Measurements from ENCODE around the gene NTRK2. TPM values are rescaled to one million over a fixed set of nuclear protein-coding genes. Genes with fewer than 3 reads are reported as not detected.

The NTRK2 gene
- total and polyA plus RNA-seq, 4 donors, result 0.26 to 1.4 (median 0.56) TPM

GRCh38 chr9:84642553-84643141, 26.9 kb upstream of the NTRK2 start:
- H3K36me3 ChIP-seq (ENCODE audit: control insufficient read depth in 4 of 4, insufficient read depth in 3 of 4, low read depth in 1 of 4, low read length in 3 of 4), result no peaks in the 10 kb centered on the region
- 82% methylated on average over 4 of the region's 4 CpGs for WGBS
- peaks cover 2 to 4% (median 4%) of the 10 kb centered on the region in 4 donors for H3K9me3 ChIP-seq (ENCODE audit: control insufficient read depth in 4 of 4, low read length in 3 of 4)
- no peak overlapping the region for H3K4me3 ChIP-seq (ENCODE audit: low read depth in 1 of 3, low read length in 3 of 3)
- DNase-seq (ENCODE audit: low spot score), result no peak
- no peaks in the 10 kb centered on the region for H3K4me1 ChIP-seq (ENCODE audit: control insufficient read depth in 4 of 4, insufficient read depth in 4 of 4, low read length in 3 of 4)
- no peaks in the 10 kb centered on the region for H3K27me3 ChIP-seq (ENCODE audit: control insufficient read depth in 4 of 4, insufficient read depth in 4 of 4, low read length in 3 of 4)
- H3K27ac ChIP-seq (ENCODE audit: low read depth in 1 of 2, low read length in 2 of 2), result no peak overlapping the region
- no peak overlapping the region for H3K9ac ChIP-seq (ENCODE audit: low read depth in 1 of 2, low read length in 2 of 2)
- TF ChIP-seq GABPA (IDR thresholded peaks at IDR 0.05 in 1 of 2, conservative IDR thresholded peaks at IDR 0.05 in 1 of 2), result no peak
- no peak for TF ChIP-seq EGR1 (IDR thresholded peaks at IDR 0.05; ENCODE audit: low read depth in 2 of 2)
- no peak for TF ChIP-seq CTCF (IDR thresholded peaks at IDR 0.05; ENCODE audit: low read depth, low read length, missing input control)
- TF ChIP-seq TAF1 (conservative IDR thresholded peaks at IDR 0.05), result no peak
- TF ChIP-seq, protein P1, sequence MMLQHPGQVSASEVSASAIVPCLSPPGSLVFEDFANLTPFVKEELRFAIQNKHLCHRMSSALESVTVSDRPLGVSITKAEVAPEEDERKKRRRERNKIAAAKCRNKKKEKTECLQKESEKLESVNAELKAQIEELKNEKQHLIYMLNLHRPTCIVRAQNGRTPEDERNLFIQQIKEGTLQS (IDR thresholded peaks at IDR 0.05), result no peak
- no peak for TF ChIP-seq MAX (IDR thresholded peaks at IDR 0.05)
- no peak for TF ChIP-seq YY1 (IDR thresholded peaks at IDR 0.05)
- no peak for TF ChIP-seq JUND (IDR thresholded peaks at IDR 0.05)

DNA sequence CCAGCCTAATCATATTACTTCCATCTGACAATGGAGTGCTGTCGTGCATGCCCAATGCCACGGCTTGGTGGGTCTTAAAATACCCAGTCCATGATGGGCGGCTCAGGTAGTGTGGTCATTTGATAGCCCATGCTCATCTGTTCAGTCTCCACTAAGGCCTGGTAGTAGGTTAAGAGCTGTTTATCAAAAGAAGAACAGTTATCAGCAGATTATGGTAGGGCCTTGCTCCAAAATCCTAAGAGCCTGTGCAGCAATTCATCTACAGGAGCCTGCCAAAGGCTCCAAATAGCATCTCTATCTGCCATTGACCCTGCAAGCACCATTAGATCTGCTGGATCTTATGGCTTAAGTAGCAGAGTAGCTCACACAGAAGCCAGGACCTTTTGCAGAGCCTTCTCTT, 21.8 kb upstream of the NTRK2 start:
- no peaks in the 10 kb centered on the region for H3K27me3 ChIP-seq (ENCODE audit: control insufficient read depth in 4 of 4, insufficient read depth in 4 of 4, low read length in 3 of 4)
- H3K4me1 ChIP-seq (ENCODE audit: control insufficient read depth in 4 of 4, insufficient read depth in 4 of 4, low read length in 3 of 4), result no peaks in the 10 kb centered on the region
- WGBS, result 64% methylated on average over 3 of the region's 3 CpGs
- no peaks in the 10 kb centered on the region for H3K9me3 ChIP-seq (ENCODE audit: control insufficient read depth in 4 of 4, low read length in 3 of 4)
- no peak overlapping the region for H3K4me3 ChIP-seq (ENCODE audit: low read depth in 1 of 3, low read length in 3 of 3)
- no peak overlapping the region for H3K9ac ChIP-seq (ENCODE audit: low read depth in 1 of 2, low read length in 2 of 2)
- TF ChIP-seq TAF1 (conservative IDR thresholded peaks at IDR 0.05), result no peak
- TF ChIP-seq, protein P2, sequence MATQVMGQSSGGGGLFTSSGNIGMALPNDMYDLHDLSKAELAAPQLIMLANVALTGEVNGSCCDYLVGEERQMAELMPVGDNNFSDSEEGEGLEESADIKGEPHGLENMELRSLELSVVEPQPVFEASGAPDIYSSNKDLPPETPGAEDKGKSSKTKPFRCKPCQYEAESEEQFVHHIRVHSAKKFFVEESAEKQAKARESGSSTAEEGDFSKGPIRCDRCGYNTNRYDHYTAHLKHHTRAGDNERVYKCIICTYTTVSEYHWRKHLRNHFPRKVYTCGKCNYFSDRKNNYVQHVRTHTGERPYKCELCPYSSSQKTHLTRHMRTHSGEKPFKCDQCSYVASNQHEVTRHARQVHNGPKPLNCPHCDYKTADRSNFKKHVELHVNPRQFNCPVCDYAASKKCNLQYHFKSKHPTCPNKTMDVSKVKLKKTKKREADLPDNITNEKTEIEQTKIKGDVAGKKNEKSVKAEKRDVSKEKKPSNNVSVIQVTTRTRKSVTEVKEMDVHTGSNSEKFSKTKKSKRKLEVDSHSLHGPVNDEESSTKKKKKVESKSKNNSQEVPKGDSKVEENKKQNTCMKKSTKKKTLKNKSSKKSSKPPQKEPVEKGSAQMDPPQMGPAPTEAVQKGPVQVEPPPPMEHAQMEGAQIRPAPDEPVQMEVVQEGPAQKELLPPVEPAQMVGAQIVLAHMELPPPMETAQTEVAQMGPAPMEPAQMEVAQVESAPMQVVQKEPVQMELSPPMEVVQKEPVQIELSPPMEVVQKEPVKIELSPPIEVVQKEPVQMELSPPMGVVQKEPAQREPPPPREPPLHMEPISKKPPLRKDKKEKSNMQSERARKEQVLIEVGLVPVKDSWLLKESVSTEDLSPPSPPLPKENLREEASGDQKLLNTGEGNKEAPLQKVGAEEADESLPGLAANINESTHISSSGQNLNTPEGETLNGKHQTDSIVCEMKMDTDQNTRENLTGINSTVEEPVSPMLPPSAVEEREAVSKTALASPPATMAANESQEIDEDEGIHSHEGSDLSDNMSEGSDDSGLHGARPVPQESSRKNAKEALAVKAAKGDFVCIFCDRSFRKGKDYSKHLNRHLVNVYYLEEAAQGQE (IDR thresholded peaks at IDR 0.05), result no peak
- H3K36me3 ChIP-seq (ENCODE audit: control insufficient read depth in 4 of 4, insufficient read depth in 3 of 4, low read depth in 1 of 4, low read length in 3 of 4), result no peaks in the 10 kb centered on the region
- no peak for DNase-seq (ENCODE audit: low spot score)
- H3K27ac ChIP-seq (ENCODE audit: low read depth in 1 of 2, low read length in 2 of 2), result no peak overlapping the region

GRCh38 chr9:84652496-84653120, 16.9 kb upstream of the NTRK2 start:
- TF ChIP-seq RAD21 (IDR thresholded peaks at IDR 0.05) (peak in 1 of 2 donors; percentile 9), CTCF (IDR thresholded peaks at IDR 0.05; ENCODE audit: low read depth, low read length, missing input control) (no peak), FOXA2 (IDR thresholded peaks at IDR 0.05) (no peak), YY1 (IDR thresholded peaks at IDR 0.05) (no peak)
- H3K4me1 ChIP-seq (ENCODE audit: control insufficient read depth in 4 of 4, insufficient read depth in 4 of 4, low read length in 3 of 4), result no peaks in the 10 kb centered on the region

More at GRCh38 chr9:84652496-84653120, 16.9 kb upstream of the NTRK2 start:
- WGBS, result 65% methylated on average over 4 of the region's 4 CpGs
- H3K9me3 ChIP-seq (ENCODE audit: control insufficient read depth in 4 of 4, low read length in 3 of 4), result no peaks in the 10 kb centered on the region
- H3K27me3 ChIP-seq (ENCODE audit: control insufficient read depth in 4 of 4, insufficient read depth in 4 of 4, low read length in 3 of 4), result no peaks in the 10 kb centered on the region
- no peak overlapping the region for H3K9ac ChIP-seq (ENCODE audit: low read depth in 1 of 2, low read length in 2 of 2)
- no peaks in the 10 kb centered on the region for H3K36me3 ChIP-seq (ENCODE audit: control insufficient read depth in 4 of 4, insufficient read depth in 3 of 4, low read depth in 1 of 4, low read length in 3 of 4)
- no peak overlapping the region for H3K27ac ChIP-seq (ENCODE audit: low read depth in 1 of 2, low read length in 2 of 2)
- no peak for DNase-seq (ENCODE audit: low spot score)
- no peak overlapping the region for H3K4me3 ChIP-seq (ENCODE audit: low read depth in 1 of 3, low read length in 3 of 3)
